ENCODE measurements around the gene PMVK.

- TF ChIP-seq CTCF (IDR thresholded peaks at IDR 0.05), result no peak
- no peak for TF ChIP-seq POLR2A (IDR thresholded peaks at IDR 0.05)
- TF ChIP-seq EP300 (IDR thresholded peaks at IDR 0.05), result no peak
These were observed 5.0 kb upstream of the PMVK start for GRCh38 chr1:154941333-154942013.

Measured in tibial nerve (tissue), 4 donors.